ENCODE results near the gene VLDLR.

The VLDLR gene

GRCh38 chr9:2622461-2623287, 1.1 kb downstream of the VLDLR start:
- peak; percentile 42 for DNase-seq (ENCODE audit: low read depth)

DNA sequence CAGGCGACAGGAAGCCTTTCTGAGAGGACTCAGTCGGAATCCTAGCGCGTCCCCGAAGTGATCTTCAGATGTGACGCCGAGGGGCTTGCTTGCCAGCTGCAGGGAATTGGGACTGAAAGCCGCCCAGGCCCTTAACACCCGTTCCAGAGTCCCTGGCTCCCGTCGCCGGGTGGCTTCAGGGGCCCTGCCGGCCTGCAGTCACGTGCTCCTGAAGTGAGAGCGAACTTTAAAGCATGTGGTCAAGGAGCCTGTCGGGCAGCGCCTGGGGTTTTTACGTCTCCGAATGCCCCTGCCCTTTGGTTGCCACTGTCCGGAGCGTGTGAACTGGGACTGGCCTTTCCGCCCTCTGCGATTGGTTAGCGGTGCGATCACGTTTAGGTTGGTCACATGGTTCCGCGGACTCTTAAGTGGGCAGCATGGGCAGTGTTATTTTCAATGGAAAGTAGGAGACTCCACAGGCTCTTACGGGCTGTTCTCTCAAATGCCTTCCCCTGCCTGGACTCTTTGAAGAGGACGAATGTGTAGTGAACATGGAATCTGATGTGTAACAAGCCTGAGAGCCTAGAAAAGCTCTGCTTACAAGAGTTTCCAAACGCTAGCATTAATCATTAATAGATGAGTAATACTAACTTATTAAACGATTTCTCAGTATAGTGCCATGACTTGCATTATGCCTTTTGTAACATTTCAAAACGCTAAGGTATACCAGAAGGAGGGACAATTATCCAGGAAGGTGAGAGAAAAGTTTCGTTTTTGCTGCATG, 1.9 kb downstream of the VLDLR start:
- peak; percentile 43 for DNase-seq (ENCODE audit: low read depth)

DNA sequence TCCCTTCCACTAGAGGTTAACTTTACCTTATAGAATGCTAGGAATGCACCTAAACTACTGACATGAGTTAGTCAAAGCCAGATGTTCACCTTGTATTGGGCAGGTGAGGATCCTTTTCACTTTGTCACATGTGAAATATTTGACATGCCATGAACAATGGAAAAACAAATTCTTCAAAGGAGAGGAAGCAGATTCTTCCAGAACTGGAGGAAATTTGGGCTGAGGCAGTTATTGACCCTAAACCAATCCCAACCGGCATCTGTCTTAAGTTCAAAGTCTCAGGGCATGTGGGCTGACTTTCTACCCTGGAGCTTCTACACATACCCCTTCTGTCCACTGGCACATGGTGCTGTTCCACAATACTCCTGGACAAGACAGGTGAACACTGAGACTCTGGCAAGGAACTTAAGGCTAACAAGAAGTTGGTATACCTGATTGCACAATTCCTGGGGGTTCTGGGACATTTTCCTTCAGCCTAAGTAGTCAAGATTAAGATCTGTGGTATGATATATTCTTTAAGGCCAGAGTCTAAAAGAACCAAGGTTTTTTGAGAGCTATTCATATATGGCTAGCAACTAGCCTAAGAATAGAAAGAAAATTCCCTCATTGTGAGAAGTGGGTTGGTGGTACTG, 2.6 kb downstream of the VLDLR start:
- DNase-seq (ENCODE audit: low read depth), result no peak

GRCh38 chr9:2625427-2625826, 3.8 kb downstream of the VLDLR start:
- DNase-seq (ENCODE audit: low read depth), result no peak

GRCh38 chr9:2628919-2629318, 7.3 kb downstream of the VLDLR start:
- DNase-seq (ENCODE audit: low read depth), result no peak

GRCh38 chr9:2630158-2630557, 8.6 kb downstream of the VLDLR start:
- no peak for DNase-seq (ENCODE audit: low read depth)

DNA sequence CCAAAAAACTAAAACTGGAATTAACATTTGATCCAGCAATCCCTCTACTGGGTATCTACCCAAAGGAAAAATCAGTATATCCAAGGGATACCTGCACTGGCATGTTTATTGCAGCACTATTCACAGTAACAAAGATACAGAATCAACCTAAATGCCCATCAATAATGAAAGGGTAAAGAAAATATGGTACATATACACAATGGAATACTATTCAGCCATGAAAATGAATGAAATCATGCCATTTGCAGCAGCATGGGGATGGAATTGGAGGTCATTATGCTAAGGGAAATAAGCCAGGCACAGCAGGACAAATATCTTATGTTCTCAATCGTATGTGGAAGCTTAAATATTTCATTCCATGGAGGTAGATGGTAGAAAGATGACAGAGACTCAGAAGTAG, 9.7 kb downstream of the VLDLR start:
- no peak for DNase-seq (ENCODE audit: low read depth)

- no peak for DNase-seq (ENCODE audit: low read depth)
Observed at GRCh38 chr9:2634153-2634552, 12.6 kb downstream of the VLDLR start.

- no peak for DNase-seq (ENCODE audit: low read depth)
Observed at GRCh38 chr9:2634818-2635217, 13.2 kb downstream of the VLDLR start.

DNA sequence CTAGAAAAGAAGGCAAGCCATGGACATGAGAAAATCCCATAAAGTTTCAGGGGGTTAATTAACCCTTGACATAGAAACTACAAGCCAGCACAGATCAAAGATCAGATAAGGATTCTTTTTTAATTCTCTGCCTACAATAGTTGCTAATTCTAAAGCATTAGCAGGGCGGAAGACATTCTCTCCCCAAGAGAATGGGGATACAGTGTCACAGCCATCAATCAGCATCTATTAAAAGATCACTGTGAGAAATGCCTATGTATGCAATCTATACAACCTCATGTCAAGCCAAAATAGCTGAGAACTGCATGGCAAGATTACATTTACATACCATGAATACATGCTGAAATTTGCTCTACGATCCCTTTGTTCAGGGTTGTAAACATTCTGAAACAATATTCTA, 14.3 kb downstream of the VLDLR start:
- no peak for DNase-seq (ENCODE audit: low read depth)

DNA sequence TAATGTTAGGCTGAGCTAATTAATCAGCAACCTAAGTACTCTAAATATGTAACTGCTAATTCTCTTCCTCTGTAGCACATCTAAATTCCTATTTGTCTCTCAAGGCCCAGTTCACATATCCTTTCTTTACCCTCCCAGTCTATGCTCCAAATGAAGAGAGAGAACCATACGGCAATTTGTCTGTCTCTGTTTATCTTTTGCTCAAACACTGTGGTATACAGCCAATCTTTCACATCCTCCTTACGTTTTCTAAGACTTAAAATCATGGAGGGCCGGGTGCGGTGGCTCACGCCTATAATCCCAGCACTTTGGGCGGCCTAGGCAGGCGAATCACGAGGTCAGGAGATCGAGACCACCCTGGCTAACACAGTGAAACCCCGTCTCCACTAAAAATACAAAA, 15.8 kb downstream of the VLDLR start:
- no peak for DNase-seq (ENCODE audit: low read depth)

DNA sequence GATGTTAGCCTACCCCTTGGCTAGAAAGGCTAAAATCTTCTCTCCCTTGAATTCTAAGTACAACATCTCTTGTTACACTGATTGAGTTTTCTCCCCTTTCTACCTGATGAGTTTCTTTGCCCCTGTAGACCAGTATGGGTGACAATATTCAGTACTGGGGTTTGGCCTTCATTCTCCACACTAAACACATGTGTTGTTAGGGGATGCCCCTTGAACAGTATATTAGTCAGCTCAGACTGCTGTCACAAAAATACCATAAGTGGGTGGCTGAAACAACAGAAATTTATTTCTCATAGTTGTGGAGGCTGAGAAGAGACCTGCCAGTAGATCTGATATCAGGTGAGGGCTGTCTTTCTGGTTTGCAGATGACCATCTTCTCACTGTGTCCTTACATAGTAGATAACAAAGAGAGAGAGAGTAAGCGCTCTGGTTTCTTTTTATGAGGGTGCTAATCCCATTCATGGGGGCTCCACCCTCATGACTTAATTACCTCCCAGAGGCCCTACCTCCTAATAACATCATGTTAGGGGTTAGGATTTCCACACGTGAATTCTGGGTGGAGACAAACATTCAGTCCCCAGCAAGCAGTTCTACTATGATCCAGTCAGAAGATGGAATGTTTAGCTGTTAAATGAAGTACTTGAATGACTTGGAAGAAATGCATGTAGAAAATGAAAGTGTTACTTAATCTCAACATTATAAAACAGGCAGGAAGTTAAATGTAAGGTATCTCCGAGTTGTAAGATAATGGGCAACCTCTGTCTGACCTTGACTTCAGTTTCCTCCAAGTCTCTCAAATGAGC, 17.5 kb downstream of the VLDLR start:
- DNase-seq (ENCODE audit: low read depth), result no peak

- DNase-seq (ENCODE audit: low read depth), result no peak
Observed at GRCh38 chr9:2639786-2640185, 18.2 kb downstream of the VLDLR start.

GRCh38 chr9:2640570-2640969, 19.0 kb downstream of the VLDLR start:
- no peak for DNase-seq (ENCODE audit: low read depth)

DNA sequence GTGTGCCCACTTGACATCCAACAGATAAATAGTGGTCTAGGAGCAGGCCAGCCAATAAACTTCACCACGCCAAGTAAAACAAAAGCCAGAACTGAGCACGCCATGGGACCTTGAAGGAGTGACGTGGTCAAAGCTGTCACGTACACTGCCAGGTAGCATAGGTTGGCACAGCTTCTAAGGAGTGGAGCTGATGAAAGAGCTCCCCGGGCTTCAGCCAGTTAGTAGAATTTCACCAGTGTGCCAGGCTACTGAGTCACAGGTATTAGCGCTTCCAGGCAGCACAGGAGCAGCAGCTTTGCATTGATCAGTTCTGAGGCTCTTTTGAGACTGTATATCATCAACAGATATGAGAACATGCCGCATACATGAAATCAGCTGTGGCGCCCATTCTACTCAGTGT, 19.4 kb downstream of the VLDLR start:
- no peak for DNase-seq (ENCODE audit: low read depth)

GRCh38 chr9:2642068-2642467, 20.5 kb downstream of the VLDLR start:
- no peak for DNase-seq (ENCODE audit: low read depth)

GRCh38 chr9:2645569-2645968, 24.0 kb downstream of the VLDLR start:
- no peak for DNase-seq (ENCODE audit: low read depth)

DNA sequence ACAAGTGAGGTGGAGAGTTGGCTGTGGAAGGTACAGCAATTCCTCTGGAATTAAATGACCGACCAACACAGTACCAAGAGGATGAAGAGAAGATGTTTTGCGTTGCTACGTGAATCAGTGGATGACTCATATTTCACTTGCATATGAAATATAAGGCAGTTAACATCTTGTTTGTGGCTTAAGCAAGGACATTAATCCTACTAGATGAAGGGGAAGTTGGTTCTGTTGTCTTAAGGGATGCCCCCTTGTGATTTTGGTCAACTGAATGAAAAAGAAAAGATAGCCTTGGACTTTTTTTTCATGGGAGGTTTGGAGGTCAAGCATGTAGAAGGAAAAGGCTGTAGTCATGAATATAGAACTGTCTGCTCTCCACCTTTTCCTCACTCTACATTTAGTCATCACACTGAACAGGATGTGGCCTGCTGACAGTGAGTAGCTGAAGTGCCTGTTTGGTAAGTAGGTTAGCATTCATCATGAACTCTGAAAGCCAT, 33.9 kb downstream of the VLDLR start:
- peak; percentile 95 for DNase-seq (ENCODE audit: low read depth)

- DNase-seq (ENCODE audit: low read depth), result no peak
Observed at GRCh38 chr9:2657427-2657826, 35.8 kb downstream of the VLDLR start.

DNA sequence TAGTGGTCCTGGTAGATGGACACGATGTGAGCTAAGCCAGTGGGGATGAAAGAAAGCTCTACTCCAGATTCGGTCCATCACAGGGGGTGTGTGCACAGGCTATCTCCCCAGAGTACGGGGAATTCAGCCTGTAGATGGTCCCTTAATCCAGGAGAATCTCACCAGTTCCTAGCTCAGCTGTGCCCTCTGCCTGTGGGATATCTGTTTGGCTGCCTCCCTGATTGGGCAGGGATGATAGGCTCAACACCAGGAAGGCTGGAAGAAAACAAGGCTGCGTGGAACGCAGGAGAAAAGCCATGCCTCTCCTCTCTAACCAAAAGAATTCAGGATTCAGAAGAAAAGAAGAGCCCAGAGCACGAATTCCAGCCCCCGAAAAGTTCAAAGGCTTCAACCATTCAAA, 40.9 kb downstream of the VLDLR start:
- DNase-seq (ENCODE audit: low read depth), result peak; percentile 11

DNA sequence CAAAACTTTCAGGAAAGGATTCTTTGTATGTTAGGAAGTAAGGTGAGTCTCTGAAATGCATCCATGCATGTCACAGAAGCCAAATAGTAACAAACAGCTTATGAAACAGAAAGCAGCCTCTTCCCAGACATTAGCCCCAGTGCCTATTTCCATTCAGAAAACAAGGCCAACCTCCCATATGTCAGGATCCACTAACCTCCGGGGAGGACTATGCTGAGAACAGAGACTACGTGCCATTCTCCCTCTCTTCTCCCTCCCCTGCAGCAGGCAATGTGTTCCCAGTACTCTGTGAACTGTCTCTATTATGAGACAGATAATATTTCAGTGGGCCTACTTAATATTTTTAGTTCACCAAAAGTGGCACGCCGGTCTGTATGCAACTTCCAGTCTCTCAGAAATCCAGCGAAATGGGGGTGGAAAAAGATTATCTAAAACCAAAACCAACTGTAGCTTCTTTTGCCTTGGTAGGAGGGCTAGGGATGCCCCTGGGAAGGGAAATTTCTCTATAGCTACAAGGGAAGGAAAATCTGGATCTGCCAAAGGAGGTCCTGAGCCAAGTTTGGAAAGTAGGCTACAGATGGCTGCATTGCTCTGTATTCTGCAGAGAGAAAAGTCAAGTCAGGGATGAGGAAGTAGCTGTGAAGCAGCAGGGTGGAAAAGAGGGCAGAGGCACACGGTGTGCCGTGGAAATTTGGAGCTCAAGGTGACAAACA, 42.0 kb downstream of the VLDLR start:
- no peak for DNase-seq (ENCODE audit: low read depth)

Measured in ELR (cell line).